NCI-H2196 (cell line): ENCODE data around the gene LEMD1.

Experiments
- DNase-seq: peaks from one replicate; lab custom pipeline; 2025; ENCODE audit not compliant: unreplicated experiment; lab: John Stamatoyannopoulos, UW

Gene LEMD1

GRCh38 chr1:205421798-205422197 is at the start of gene LEMD1:
TSS of gene LEMD1 (minus strand) at chr1:205422056. CDS start at chr1:205420536, 1,520 bp downstream.
- DNase-seq, result no peak

GRCh38 chr1:205470131-205470530 is 48.3 kb upstream of the LEMD1 start:
- no peak for DNase-seq

- DNase-seq, result no peak
These were observed 44.9 kb upstream of the LEMD1 start for GRCh38 chr1:205466595-205467220.

- DNase-seq, result no peak
These were observed 43.5 kb upstream of the LEMD1 start for GRCh38 chr1:205465392-205465791.

- DNase-seq, result no peak
These were observed 37.1 kb upstream of the LEMD1 start for GRCh38 chr1:205458777-205459566.

- DNase-seq, result peak; percentile 62
These were observed 35.3 kb upstream of the LEMD1 start for GRCh38 chr1:205456868-205457745.

GRCh38 chr1:205456383-205456867 is 34.6 kb upstream of the LEMD1 start:
- DNase-seq, result peak; percentile 21

GRCh38 chr1:205455581-205456382 is 33.9 kb upstream of the LEMD1 start, which contains the start of gene BLACAT1:
TSS of gene BLACAT1 (minus strand) at chr1:205456045.
- DNase-seq, result no peak

- no peak for DNase-seq
These were observed 33.1 kb upstream of the LEMD1 start for GRCh38 chr1:205454903-205455335.

- DNase-seq, result no peak
These were observed 31.6 kb upstream of the LEMD1 start for GRCh38 chr1:205453466-205453865.

- DNase-seq, result no peak
These were observed 31.1 kb upstream of the LEMD1 start for GRCh38 chr1:205452933-205453332.

GRCh38 chr1:205452364-205452763 is 30.5 kb upstream of the LEMD1 start:
- DNase-seq, result no peak

- no peak for DNase-seq
These were observed 29.9 kb upstream of the LEMD1 start for GRCh38 chr1:205451759-205452164.

- DNase-seq, result no peak
These were observed 29.3 kb upstream of the LEMD1 start for GRCh38 chr1:205451202-205451601.

GRCh38 chr1:205450448-205450847 is 28.6 kb upstream of the LEMD1 start:
- peak; percentile 37 for DNase-seq

GRCh38 chr1:205449750-205450443 is 28.0 kb upstream of the LEMD1 start:
- peak; percentile 60 for DNase-seq

- DNase-seq, result no peak
These were observed 27.4 kb upstream of the LEMD1 start for GRCh38 chr1:205449254-205449749.

GRCh38 chr1:205448540-205449253 is 26.8 kb upstream of the LEMD1 start:
- DNase-seq, result no peak
